Spleen (tissue), 7 donors: ENCODE measurements around the gene FBXO15.
A peak's percentile ranks its signal among the peaks of the same experiment; 100 is the strongest.

Source experiments
- POLR2A ChIP-seq, 3 donors: fragments of 450-650 bp; IDR thresholded peaks; one replicate each; pipeline ENCODE4 v1.5.1; 2017; ENCODE audit warnings: antibody characterized with exemption in 3 of 3, mild to moderate bottlenecking in 1 of 3
- POLR2AphosphoS5 ChIP-seq, 3 donors: sonication (generic); formaldehyde crosslinking; IDR thresholded peaks; one replicate each; pipeline ENCODE4 v1.5.1; 2017; ENCODE audit warnings: antibody characterized with exemption in 3 of 3
- TF ChIP-seq, protein P1 (sequence below), 11 experiments: fragments of 200-600 bp in 7 of 11; fragments of 450-650 bp in 4 of 11; sonication (generic) in 4 of 11; IDR thresholded peaks in 8 of 11; conservative IDR thresholded peaks in 3 of 11; 1 replicate in 7 of 11; 2 replicates in 4 of 11; pipeline versions ENCODE4 v1.4.0 to v1.8.0; 2016 to 2021; ENCODE audit warnings: antibody characterized with exemption in 11 of 11, inconsistent platforms in 4 of 11, mild to moderate bottlenecking in 1 of 11
- donor health status: DM: no; HTN: no; CAD: no; lungs with moderate emphysema.
- donor health status: DM: no; HTN: no; CAD: no.
- donor health status: DM: no; HTN: no; CAD: no.

DNA sequence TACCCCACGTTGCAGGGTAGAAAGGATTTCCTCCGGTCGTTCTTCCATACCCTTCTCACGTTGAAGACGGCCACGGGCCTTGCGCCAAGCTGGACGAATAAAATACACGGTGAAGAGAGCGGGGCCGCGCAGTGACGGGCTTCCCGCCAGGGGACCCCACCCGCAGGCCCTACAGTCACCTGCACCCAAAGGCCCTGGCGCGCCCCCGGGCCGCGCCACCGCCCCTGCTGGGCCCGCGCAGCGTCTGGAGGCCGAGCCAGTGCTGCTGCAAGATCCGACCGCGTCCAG is 199 bp downstream of the FBXO15 start:
- TF ChIP-seq POLR2A (IDR thresholded peaks at IDR 0.05) = no peak
- TF ChIP-seq, protein P1, sequence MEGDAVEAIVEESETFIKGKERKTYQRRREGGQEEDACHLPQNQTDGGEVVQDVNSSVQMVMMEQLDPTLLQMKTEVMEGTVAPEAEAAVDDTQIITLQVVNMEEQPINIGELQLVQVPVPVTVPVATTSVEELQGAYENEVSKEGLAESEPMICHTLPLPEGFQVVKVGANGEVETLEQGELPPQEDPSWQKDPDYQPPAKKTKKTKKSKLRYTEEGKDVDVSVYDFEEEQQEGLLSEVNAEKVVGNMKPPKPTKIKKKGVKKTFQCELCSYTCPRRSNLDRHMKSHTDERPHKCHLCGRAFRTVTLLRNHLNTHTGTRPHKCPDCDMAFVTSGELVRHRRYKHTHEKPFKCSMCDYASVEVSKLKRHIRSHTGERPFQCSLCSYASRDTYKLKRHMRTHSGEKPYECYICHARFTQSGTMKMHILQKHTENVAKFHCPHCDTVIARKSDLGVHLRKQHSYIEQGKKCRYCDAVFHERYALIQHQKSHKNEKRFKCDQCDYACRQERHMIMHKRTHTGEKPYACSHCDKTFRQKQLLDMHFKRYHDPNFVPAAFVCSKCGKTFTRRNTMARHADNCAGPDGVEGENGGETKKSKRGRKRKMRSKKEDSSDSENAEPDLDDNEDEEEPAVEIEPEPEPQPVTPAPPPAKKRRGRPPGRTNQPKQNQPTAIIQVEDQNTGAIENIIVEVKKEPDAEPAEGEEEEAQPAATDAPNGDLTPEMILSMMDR (IDR thresholded peaks at IDR 0.05 in 8 of 11, conservative IDR thresholded peaks at IDR 0.05 in 3 of 11) = peak in 2 of 11 experiments; percentile 8 to 11
- no peak for TF ChIP-seq POLR2AphosphoS5 (IDR thresholded peaks at IDR 0.05)
